Measurements from ENCODE around the gene SLC5A6. TPM values are rescaled to one million over a fixed set of nuclear protein-coding genes. Genes with fewer than 3 reads are reported as not detected.

SLC5A6 gene
- total RNA-seq, 1 donor from 2014 or later, result 85.7 TPM

DNA sequence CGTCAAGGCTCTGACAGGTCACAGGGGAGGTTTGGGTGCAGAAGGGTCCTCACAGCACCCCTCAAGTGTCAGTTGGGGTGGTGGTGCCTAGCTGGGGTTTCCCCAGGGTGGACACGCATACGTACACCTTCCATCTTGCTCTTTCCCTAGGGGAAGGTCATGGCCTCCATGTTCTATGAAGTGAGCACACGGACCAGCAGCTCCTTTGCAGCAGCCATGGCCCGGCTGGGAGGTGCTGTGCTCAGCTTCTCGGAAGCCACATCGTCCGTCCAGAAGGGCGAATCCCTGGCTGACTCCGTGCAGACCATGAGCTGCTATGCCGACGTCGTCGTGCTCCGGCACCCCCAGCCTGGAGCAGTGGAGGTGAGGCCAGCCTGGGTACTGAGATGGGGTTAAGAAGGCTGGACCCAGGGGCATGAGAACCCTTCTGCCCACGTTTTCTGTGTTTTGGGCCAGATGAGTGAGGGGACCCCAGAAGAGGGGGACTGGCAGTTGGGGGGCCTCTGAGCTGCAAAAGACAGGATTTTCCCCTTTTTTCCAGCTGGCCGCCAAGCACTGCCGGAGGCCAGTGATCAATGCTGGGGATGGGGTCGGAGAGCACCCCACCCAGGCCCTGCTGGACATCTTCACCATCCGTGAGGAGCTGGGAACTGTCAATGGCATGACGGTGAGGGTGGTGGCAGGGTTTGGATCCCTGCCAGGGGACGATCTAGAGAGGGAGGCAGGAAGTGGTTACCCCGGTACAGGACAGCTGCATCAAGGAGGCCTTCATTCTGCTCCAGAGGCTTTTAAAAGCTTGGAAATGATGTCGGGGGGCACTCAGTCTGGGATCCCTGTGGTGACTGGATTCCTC is 29.9 kb upstream of the SLC5A6 start:
- H3K36me3 ChIP-seq, result peaks cover 65 to 73% of the 10 kb centered on the region in 2 donors
- no peaks in the 10 kb centered on the region for H3K4me1 ChIP-seq
- intact Hi-C loops (cut with DNase I), result no loop called here

DNA sequence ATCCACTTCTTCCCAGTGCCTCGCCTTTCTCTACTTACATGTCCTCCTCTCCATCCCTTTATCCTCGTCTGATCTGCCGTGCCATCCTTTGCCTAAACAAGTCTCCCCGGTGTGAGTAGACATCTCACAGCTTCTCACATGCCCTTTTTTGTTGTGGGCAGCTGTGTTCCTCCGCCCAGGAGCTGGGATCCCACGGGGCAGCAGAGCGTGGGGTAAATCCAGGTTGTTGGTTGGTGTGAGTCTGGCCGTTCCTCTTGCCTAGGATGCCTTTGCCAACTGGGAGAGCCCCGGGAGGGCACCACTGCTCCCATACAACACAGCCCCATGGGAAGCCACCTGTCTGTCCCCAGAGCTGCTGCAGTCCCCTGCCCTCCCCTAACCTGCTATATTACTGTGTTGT is 28.3 kb upstream of the SLC5A6 start:
- peaks cover 79 to 89% of the 10 kb centered on the region in 2 donors for H3K36me3 ChIP-seq

More for the DNA sequence above, 29.9 kb upstream of the SLC5A6 start:
- Histone ChIP-seq H3K4me3 (no peak overlapping the region), H3K27ac (no peak overlapping the region), H3K9me3 (no peaks in the 10 kb centered on the region), H3K27me3 (no peaks in the 10 kb centered on the region)
- DNase-seq (ENCODE audit: low spot score in 2 of 2), result no peak
- TF ChIP-seq, protein P1, sequence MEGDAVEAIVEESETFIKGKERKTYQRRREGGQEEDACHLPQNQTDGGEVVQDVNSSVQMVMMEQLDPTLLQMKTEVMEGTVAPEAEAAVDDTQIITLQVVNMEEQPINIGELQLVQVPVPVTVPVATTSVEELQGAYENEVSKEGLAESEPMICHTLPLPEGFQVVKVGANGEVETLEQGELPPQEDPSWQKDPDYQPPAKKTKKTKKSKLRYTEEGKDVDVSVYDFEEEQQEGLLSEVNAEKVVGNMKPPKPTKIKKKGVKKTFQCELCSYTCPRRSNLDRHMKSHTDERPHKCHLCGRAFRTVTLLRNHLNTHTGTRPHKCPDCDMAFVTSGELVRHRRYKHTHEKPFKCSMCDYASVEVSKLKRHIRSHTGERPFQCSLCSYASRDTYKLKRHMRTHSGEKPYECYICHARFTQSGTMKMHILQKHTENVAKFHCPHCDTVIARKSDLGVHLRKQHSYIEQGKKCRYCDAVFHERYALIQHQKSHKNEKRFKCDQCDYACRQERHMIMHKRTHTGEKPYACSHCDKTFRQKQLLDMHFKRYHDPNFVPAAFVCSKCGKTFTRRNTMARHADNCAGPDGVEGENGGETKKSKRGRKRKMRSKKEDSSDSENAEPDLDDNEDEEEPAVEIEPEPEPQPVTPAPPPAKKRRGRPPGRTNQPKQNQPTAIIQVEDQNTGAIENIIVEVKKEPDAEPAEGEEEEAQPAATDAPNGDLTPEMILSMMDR (IDR thresholded peaks at IDR 0.05), result no peak

DNA sequence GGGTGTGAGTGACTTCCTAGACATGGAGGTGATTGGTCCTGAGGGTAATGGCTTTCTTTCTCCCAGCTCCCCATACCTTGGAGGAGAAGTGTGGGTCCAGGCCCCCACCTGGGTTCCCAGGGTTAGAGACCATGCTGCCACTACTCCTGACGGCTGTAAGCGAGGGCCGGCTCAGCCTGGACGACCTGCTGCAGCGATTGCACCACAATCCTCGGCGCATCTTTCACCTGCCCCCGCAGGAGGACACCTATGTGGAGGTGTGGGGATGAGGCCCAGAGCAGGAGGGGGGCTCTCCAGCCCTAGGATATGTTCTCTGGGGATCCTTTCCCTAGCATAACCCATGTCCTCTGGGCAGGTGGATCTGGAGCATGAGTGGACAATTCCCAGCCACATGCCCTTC is 26.9 kb upstream of the SLC5A6 start:
- no peak for DNase-seq (ENCODE audit: low spot score in 2 of 2)
- Histone ChIP-seq H3K9me3 (no peaks in the 10 kb centered on the region), H3K27ac (no peak overlapping the region), H3K36me3 (peaks cover 92 to 100% of the 10 kb centered on the region in 2 donors), H3K4me1 (no peaks in the 10 kb centered on the region), H3K27me3 (no peaks in the 10 kb centered on the region), H3K4me3 (no peak overlapping the region)
- intact Hi-C loops (cut with DNase I), result no loop called here
- TF ChIP-seq, protein P1 (IDR thresholded peaks at IDR 0.05), result no peak

More for the DNA sequence above, 28.3 kb upstream of the SLC5A6 start:
- Histone ChIP-seq H3K27me3 (no peaks in the 10 kb centered on the region), H3K27ac (no peak overlapping the region), H3K4me1 (no peaks in the 10 kb centered on the region), H3K4me3 (no peak overlapping the region), H3K9me3 (no peaks in the 10 kb centered on the region)
- TF ChIP-seq, protein P1 (IDR thresholded peaks at IDR 0.05), result no peak
- intact Hi-C loops (cut with DNase I), result no loop called here
- no peak for DNase-seq (ENCODE audit: low spot score in 2 of 2)

DNA sequence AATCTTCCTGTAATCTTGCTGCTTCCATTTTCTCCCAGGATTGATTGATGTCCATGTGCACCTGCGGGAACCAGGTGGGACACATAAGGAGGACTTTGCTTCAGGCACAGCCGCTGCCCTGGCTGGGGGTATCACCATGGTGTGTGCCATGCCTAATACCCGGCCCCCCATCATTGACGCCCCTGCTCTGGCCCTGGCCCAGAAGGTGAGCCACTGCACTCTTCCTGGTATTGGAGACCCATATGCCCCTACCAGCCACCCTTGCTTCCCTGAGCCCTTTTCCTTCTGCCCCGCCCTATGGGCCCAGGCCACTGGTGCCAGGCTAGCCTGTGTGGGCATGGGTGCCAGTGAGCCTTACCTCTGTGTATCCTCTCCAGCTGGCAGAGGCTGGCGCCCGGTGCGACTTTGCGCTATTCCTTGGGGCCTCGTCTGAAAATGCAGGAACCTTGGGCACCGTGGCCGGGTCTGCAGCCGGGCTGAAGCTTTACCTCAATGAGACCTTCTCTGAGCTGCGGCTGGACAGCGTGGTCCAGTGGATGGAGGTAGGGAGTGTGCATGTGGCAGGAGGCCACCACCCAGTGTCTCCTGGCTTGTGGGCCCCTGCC is 25.4 kb upstream of the SLC5A6 start:
- DNase-seq (ENCODE audit: low spot score in 2 of 2), result no peak
- TF ChIP-seq, protein P1 (IDR thresholded peaks at IDR 0.05), result no peak
- Histone ChIP-seq H3K27ac (no peak overlapping the region), H3K4me1 (no peaks in the 10 kb centered on the region), H3K9me3 (no peaks in the 10 kb centered on the region), H3K27me3 (no peaks in the 10 kb centered on the region), H3K4me3 (no peak overlapping the region), H3K36me3 (peaks cover 91 to 100% of the 10 kb centered on the region in 2 donors)
- intact Hi-C loops (cut with DNase I), result no loop called here

DNA sequence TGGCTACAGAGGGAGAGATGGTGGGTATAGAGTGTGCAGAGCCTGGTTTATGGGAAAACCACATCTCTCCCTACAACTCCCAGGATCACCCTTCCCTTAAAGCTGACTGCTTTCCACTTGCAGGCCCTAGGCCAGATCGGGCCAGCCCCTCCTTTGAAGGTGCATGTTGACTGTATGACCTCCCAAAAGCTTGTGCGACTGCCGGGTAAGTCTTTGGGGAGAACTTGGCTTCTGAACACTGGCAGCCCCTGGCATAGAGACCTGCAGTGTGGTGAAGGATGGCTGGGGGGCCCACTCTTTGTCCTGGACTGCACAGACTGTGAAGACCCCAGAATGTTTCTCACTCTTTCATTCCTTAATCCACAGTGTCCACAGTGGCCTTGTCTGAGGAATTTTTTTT is 24.6 kb upstream of the SLC5A6 start:
- peaks cover 91 to 100% of the 10 kb centered on the region in 2 donors for H3K36me3 ChIP-seq
- H3K4me3 ChIP-seq, result no peak overlapping the region
- no peak for DNase-seq (ENCODE audit: low spot score in 2 of 2)

More for the DNA sequence above, 24.6 kb upstream of the SLC5A6 start:
- H3K27me3 ChIP-seq, result no peaks in the 10 kb centered on the region
- H3K27ac ChIP-seq, result no peak overlapping the region
- H3K4me1 ChIP-seq, result no peaks in the 10 kb centered on the region
- H3K9me3 ChIP-seq, result no peaks in the 10 kb centered on the region
- intact Hi-C loops (cut with DNase I), result no loop called here
- TF ChIP-seq, protein P1 (IDR thresholded peaks at IDR 0.05), result no peak
